A673 (cell line): ENCODE data around the gene PERM1.

ENCODE experiments used
- EZH2 ChIP-seq: fragments of 200-600 bp; sonication (generic); IDR thresholded peaks from 2 replicates; pipeline ENCODE4 v1.6.1; 2017; ENCODE audit warnings: borderline replicate concordance, low read depth, mild to moderate bottlenecking, mixed read lengths, antibody characterized with exemption, low read length; ENCODE audit not compliant: poor library complexity, severe bottlenecking
- TF ChIP-seq, protein P1 (sequence below): fragments of 300-800, 200-600 bp; sonication (generic); conservative IDR thresholded peaks from 2 replicates; pipeline ENCODE4 v1.5.1; 2017; ENCODE audit warnings: low read depth, mild to moderate bottlenecking, antibody characterized with exemption, low read length, moderate library complexity, mixed read lengths

GRCh38 chr1:933603-933940 is 48.3 kb downstream of the PERM1 start:
- TF ChIP-seq, protein P1, sequence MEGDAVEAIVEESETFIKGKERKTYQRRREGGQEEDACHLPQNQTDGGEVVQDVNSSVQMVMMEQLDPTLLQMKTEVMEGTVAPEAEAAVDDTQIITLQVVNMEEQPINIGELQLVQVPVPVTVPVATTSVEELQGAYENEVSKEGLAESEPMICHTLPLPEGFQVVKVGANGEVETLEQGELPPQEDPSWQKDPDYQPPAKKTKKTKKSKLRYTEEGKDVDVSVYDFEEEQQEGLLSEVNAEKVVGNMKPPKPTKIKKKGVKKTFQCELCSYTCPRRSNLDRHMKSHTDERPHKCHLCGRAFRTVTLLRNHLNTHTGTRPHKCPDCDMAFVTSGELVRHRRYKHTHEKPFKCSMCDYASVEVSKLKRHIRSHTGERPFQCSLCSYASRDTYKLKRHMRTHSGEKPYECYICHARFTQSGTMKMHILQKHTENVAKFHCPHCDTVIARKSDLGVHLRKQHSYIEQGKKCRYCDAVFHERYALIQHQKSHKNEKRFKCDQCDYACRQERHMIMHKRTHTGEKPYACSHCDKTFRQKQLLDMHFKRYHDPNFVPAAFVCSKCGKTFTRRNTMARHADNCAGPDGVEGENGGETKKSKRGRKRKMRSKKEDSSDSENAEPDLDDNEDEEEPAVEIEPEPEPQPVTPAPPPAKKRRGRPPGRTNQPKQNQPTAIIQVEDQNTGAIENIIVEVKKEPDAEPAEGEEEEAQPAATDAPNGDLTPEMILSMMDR, result no peak
- no peak for TF ChIP-seq EZH2
